Measurements from ENCODE around the gene GNGT1. TPM values are rescaled to one million over a fixed set of nuclear protein-coding genes. Genes with fewer than 3 reads are reported as not detected.

The GNGT1 gene
- total and polyA plus RNA-seq, 4 donors = not detected

DNA sequence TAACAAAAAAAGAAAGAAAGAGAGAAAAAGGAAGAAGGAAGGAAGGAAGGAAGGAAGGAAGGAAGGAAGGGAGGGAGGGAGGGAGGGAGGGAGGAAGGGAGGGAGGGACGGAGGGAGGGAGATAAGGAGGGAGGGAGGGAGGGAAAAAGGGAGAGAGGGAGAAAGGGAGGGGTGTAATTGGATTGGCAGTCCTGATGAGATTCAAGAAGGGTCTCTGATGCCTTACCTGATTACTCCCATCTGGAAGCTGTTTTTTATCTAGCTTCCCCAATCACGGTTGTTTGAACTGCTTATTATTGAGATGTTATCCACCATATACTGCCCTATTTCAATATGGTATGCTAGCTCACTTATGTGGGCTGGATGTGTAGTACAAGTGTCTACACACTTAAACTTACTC lies 42.5 kb downstream of the GNGT1 start:
- no peak overlapping the region for H3K4me3 ChIP-seq (ENCODE audit: low read depth, low read length)
- no peak overlapping the region for H3K27ac ChIP-seq (ENCODE audit: low read depth, low read length)
- H3K27me3 ChIP-seq (ENCODE audit: control insufficient read depth, insufficient read depth, low read length) = no peaks in the 10 kb centered on the region
- WGBS (ENCODE audit: insufficient coverage) = no CpG with 5 or more reads among the region's 2 CpGs
- H3K4me1 ChIP-seq (ENCODE audit: control insufficient read depth, insufficient read depth, low read length) = no peaks in the 10 kb centered on the region
- DNase-seq (ENCODE audit: low read depth in 4 of 6, low spot score in 6 of 6) = no peak
- no peaks in the 10 kb centered on the region for H3K36me3 ChIP-seq (ENCODE audit: control insufficient read depth, insufficient read depth, low read length)
- H3K9me3 ChIP-seq (ENCODE audit: control insufficient read depth, insufficient read depth, low read length) = no peaks in the 10 kb centered on the region

DNA sequence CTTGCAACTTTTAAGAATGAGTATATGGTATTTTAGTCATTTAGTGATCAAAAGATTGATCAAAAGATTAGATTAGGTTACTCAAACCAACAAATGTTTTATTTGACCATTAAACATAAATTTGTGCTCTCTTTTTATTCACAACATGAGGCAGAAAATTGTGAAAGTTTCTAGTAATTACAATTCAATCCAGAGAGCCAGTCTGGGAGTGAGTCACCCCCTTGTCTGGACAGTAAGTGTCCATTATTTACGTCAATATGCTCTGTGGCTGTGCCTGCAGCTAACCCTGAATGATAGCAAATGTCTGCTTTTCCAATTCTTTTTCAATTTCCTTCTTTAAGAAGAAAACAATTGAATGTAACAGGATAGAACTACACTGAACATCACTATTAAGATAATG lies 43.1 kb downstream of the GNGT1 start:
- Histone ChIP-seq H3K4me1 (ENCODE audit: control insufficient read depth, insufficient read depth, low read length) (no peaks in the 10 kb centered on the region), H3K27me3 (ENCODE audit: control insufficient read depth, insufficient read depth, low read length) (no peaks in the 10 kb centered on the region), H3K27ac (ENCODE audit: low read depth, low read length) (no peak overlapping the region), H3K36me3 (ENCODE audit: control insufficient read depth, insufficient read depth, low read length) (no peaks in the 10 kb centered on the region), H3K4me3 (ENCODE audit: low read depth, low read length) (no peak overlapping the region), H3K9me3 (ENCODE audit: control insufficient read depth, insufficient read depth, low read length) (no peaks in the 10 kb centered on the region)
- 100% methylated on average over 1 of the region's 1 CpG for WGBS (ENCODE audit: insufficient coverage)
- DNase-seq (ENCODE audit: low read depth in 4 of 6, low spot score in 6 of 6) = no peak

DNA sequence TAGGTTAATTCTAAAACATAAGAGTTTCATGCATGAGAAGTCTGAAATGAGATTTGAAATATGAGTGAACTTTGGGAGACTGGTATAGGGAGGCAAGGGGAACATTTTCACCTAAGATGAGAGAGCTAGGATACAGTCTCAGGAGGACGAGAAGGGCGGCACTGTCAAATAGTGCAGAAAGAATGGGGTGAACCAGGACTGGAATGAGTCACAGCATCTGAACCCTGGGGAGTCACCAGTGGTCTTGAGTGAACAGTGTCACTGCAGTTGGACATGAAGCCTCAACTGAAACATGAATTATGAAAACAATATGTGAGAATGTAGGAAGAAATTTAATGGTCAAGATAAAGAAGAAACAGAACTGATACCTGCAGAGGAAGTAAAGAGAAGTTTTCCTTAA lies 48.9 kb downstream of the GNGT1 start:
- Histone ChIP-seq H3K9me3 (ENCODE audit: control insufficient read depth, insufficient read depth, low read length) (no peaks in the 10 kb centered on the region), H3K36me3 (ENCODE audit: control insufficient read depth, insufficient read depth, low read length) (no peaks in the 10 kb centered on the region), H3K27me3 (ENCODE audit: control insufficient read depth, insufficient read depth, low read length) (no peaks in the 10 kb centered on the region), H3K4me1 (ENCODE audit: control insufficient read depth, insufficient read depth, low read length) (no peaks in the 10 kb centered on the region), H3K4me3 (ENCODE audit: low read depth, low read length) (no peak overlapping the region), H3K27ac (ENCODE audit: low read depth, low read length) (no peak overlapping the region)
- no peak for DNase-seq (ENCODE audit: low read depth in 4 of 6, low spot score in 6 of 6)
- 93% methylated on average over 2 of the region's 2 CpGs for WGBS (ENCODE audit: insufficient coverage)

DNA sequence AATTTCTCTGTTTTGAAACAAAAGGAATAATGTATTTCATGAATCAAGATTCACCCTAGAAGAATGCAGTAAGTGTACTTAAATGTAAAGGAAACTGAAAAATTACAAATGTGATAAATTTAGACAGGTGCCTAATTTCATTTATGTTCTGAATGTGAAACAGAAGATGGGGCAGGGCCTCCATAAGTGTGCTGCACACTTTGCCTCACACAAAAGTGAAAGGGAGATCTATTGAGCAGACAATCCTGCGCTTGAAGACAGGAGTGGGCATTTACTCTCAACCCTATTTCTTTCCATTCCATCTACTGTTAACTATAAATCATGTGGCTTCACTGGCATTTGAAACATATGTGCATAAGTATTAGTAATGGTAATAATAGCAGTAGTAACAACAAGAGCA lies 51.4 kb downstream of the GNGT1 start:
- no peaks in the 10 kb centered on the region for H3K4me1 ChIP-seq (ENCODE audit: control insufficient read depth, insufficient read depth, low read length)
- H3K27me3 ChIP-seq (ENCODE audit: control insufficient read depth, insufficient read depth, low read length) = no peaks in the 10 kb centered on the region
- no peak for DNase-seq (ENCODE audit: low read depth in 4 of 6, low spot score in 6 of 6)
- no peaks in the 10 kb centered on the region for H3K36me3 ChIP-seq (ENCODE audit: control insufficient read depth, insufficient read depth, low read length)
- no peak overlapping the region for H3K27ac ChIP-seq (ENCODE audit: low read depth, low read length)
- H3K9me3 ChIP-seq (ENCODE audit: control insufficient read depth, insufficient read depth, low read length) = no peaks in the 10 kb centered on the region
- WGBS (ENCODE audit: insufficient coverage) = 80% methylated on average over 1 of the region's 1 CpG
- H3K4me3 ChIP-seq (ENCODE audit: low read depth, low read length) = no peak overlapping the region

DNA sequence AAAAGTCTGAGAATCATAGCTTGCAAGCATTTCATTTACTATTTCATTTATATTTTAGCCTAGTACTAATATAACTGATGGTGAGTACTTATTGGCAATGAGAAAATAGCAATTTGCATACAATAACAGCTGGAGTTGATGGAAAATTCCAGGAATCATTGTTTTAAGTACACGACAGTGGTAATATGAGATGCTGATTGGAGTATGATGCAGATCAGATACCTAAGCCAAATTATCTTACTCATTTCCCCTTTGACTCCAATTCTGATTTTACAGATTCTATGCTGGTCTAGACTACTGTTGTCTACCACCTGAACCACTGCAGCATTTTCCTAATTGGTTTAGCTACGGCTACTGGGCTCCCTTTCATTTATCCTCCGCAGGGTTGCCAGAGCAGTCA lies 51.8 kb downstream of the GNGT1 start:
- Histone ChIP-seq H3K36me3 (ENCODE audit: control insufficient read depth, insufficient read depth, low read length) (no peaks in the 10 kb centered on the region), H3K4me3 (ENCODE audit: low read depth, low read length) (no peak overlapping the region), H3K9me3 (ENCODE audit: control insufficient read depth, insufficient read depth, low read length) (no peaks in the 10 kb centered on the region), H3K4me1 (ENCODE audit: control insufficient read depth, insufficient read depth, low read length) (no peaks in the 10 kb centered on the region), H3K27ac (ENCODE audit: low read depth, low read length) (no peak overlapping the region), H3K27me3 (ENCODE audit: control insufficient read depth, insufficient read depth, low read length) (no peaks in the 10 kb centered on the region)
- no CpG with 5 or more reads among the region's 3 CpGs for WGBS (ENCODE audit: insufficient coverage)
- peak in 1 of 6 donors; percentile 32 for DNase-seq (ENCODE audit: low read depth in 4 of 6, low spot score in 6 of 6)

DNA sequence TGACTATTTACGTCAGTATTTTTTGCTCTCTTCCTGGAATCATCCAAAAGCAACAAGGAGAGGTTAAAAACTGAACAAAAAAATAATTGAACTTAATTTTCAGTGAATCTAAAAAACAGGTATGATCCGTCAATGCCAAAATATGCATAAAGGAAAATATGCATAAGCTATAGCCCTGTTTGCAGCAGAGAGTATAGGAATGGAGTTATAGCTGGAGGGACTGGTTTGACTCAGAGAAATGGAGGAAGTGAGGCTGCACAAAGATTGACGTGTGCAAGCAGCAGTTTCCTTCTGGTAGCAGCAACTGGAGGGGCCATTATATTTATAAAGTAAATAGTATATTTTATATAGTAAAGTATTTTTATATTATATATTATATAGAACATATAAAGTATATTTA lies 52.3 kb downstream of the GNGT1 start:
- no peaks in the 10 kb centered on the region for H3K36me3 ChIP-seq (ENCODE audit: control insufficient read depth, insufficient read depth, low read length)
- no peaks in the 10 kb centered on the region for H3K9me3 ChIP-seq (ENCODE audit: control insufficient read depth, insufficient read depth, low read length)
- H3K27me3 ChIP-seq (ENCODE audit: control insufficient read depth, insufficient read depth, low read length) = no peaks in the 10 kb centered on the region
- WGBS (ENCODE audit: insufficient coverage) = 100% methylated on average over 1 of the region's 3 CpGs
- H3K4me3 ChIP-seq (ENCODE audit: low read depth, low read length) = no peak overlapping the region
- no peak for DNase-seq (ENCODE audit: low read depth in 4 of 6, low spot score in 6 of 6)
- no peak overlapping the region for H3K27ac ChIP-seq (ENCODE audit: low read depth, low read length)
- no peaks in the 10 kb centered on the region for H3K4me1 ChIP-seq (ENCODE audit: control insufficient read depth, insufficient read depth, low read length)

Small RNA genes lying within 50 kb of the gene (small RNA-seq; reads per million reads assigned to genes)
- not detected for gene AC002076.2 (ENCODE audit: low replicate concordance)

Other genes starting within 250 kb of the GNGT1 start
- gene TFPI2, start 15.8 kb upstream of the GNGT1 start, total RNA-seq = 1 to 10 TPM; 5.4 to 8.9 TPM
- gene TFPI2, start 15.8 kb upstream of the GNGT1 start, polyA plus RNA-seq (ENCODE audit: insufficient read length in 2 of 2) = 1 to 10 TPM; 3.6 to 6.2 TPM
- 10 to 100 TPM; 13.4 to 39.1 TPM for gene GNG11, start 15.2 kb downstream of the GNGT1 start, total RNA-seq
- gene GNG11, start 15.2 kb downstream of the GNGT1 start, polyA plus RNA-seq (ENCODE audit: insufficient read length in 2 of 2) = 10 to 100 TPM; 14.6 to 14.9 TPM
- 10 to 100 TPM; 30.6 to 40.9 TPM for gene BET1, start 97.8 kb downstream of the GNGT1 start, total RNA-seq
- 10 to 100 TPM; 24.0 to 25.9 TPM for gene BET1, start 97.8 kb downstream of the GNGT1 start, polyA plus RNA-seq (ENCODE audit: insufficient read length in 2 of 2)

Measured in spinal cord (tissue), 10 donors.